Osteocyte (in vitro differentiated cells): ENCODE measurements around the gene ACAN. TPM values are rescaled to one million over a fixed set of nuclear protein-coding genes. Genes with fewer than 3 reads are reported as not detected.

ENCODE experiments used
- DNase-seq: peaks from one replicate; pipeline ENCODE4 v3.0.0; 2021; ENCODE audit warnings: mixed read lengths; ENCODE audit not compliant: unreplicated experiment; ENCODE audit errors: extremely low spot score
- H3K27ac Mint-ChIP-seq: one replicate; pipeline ENCODE4 v1.8.0; 2021; ENCODE audit warnings: mild to moderate bottlenecking, mixed read lengths; ENCODE audit not compliant: unreplicated experiment
- H3K27me3 Mint-ChIP-seq: one replicate; pipeline ENCODE4 v1.8.0; 2021; ENCODE audit warnings: mixed read lengths; ENCODE audit not compliant: unreplicated experiment
- H3K36me3 Mint-ChIP-seq: one replicate; pipeline ENCODE4 v1.8.0; 2021; ENCODE audit warnings: mixed read lengths; ENCODE audit not compliant: unreplicated experiment
- H3K4me1 Mint-ChIP-seq: one replicate; pipeline ENCODE4 v1.8.0; 2021; ENCODE audit warnings: mixed read lengths; ENCODE audit not compliant: unreplicated experiment
- H3K4me3 Mint-ChIP-seq: one replicate; pipeline ENCODE4 v1.8.0; 2021; ENCODE audit warnings: mild to moderate bottlenecking, moderate library complexity, mixed read lengths; ENCODE audit not compliant: unreplicated experiment
- H3K9me3 Mint-ChIP-seq: one replicate; pipeline ENCODE4 v1.8.0; 2021; ENCODE audit warnings: mixed read lengths; ENCODE audit not compliant: unreplicated experiment
- total RNA-seq: library from RNA; stranded (reverse); gene quantifications from 2 replicates; pipeline ENCODE4 v1.2.1, GENCODE V29; 2021
- TF ChIP-seq, protein P1 (sequence below): fragments of 200-600 bp; sonication (generic); IDR thresholded peaks from 2 replicates; pipeline ENCODE4 v1.5.0; 2021; ENCODE audit warnings: antibody characterized with exemption, mild to moderate bottlenecking, moderate library complexity

The ACAN gene
- total RNA-seq, 1 donor from 2014 or later, result 11.6 TPM

DNA sequence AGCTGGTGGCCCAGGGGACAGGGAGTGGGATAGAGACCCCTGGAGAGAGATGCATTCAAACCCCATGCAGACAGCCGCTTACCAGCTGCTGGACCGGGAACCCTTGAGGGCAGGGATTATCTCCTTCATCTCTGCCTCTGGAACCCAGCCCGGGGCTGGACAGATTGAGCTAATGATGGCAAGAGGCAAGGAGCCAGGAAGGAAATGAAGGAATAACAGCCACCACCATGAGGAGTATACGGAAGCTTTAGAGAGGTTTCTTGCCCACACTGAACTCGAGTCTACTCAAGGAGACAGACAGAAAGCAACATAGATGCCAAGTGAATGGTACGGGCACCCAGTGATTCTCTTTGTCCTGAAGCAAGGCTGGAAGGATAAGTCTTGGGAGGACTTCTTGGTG lies 68.9 kb downstream of the ACAN start:
- Mint-ChIP-seq H3K4me1 (no peaks in the 10 kb centered on the region), H3K9me3 (no peaks in the 10 kb centered on the region), H3K36me3 (peaks cover 2% of the 10 kb centered on the region), H3K4me3 (no peak overlapping the region), H3K27ac (no peak overlapping the region), H3K27me3 (peaks cover 7% of the 10 kb centered on the region)
- DNase-seq, result no peak
- TF ChIP-seq, protein P1, sequence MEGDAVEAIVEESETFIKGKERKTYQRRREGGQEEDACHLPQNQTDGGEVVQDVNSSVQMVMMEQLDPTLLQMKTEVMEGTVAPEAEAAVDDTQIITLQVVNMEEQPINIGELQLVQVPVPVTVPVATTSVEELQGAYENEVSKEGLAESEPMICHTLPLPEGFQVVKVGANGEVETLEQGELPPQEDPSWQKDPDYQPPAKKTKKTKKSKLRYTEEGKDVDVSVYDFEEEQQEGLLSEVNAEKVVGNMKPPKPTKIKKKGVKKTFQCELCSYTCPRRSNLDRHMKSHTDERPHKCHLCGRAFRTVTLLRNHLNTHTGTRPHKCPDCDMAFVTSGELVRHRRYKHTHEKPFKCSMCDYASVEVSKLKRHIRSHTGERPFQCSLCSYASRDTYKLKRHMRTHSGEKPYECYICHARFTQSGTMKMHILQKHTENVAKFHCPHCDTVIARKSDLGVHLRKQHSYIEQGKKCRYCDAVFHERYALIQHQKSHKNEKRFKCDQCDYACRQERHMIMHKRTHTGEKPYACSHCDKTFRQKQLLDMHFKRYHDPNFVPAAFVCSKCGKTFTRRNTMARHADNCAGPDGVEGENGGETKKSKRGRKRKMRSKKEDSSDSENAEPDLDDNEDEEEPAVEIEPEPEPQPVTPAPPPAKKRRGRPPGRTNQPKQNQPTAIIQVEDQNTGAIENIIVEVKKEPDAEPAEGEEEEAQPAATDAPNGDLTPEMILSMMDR, result no peak

DNA sequence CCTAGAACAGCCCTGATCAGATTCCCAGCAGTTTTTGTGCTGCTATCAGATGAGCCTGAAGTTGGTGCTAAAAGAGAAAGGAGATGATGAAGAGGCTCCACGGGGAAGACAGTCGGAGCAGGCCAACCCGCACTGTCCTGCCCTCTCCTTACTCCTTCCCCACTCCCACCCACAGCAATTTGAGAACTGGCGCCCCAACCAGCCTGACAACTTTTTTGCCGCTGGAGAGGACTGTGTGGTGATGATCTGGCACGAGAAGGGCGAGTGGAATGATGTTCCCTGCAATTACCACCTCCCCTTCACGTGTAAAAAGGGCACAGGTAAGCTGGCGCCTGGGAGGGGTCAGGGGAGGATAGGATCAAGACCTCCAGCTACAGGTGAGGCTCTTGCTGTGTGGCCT lies 69.5 kb downstream of the ACAN start:
- Mint-ChIP-seq H3K4me1 (no peaks in the 10 kb centered on the region), H3K9me3 (no peaks in the 10 kb centered on the region), H3K27ac (no peak overlapping the region), H3K36me3 (peaks cover 2% of the 10 kb centered on the region), H3K4me3 (no peak overlapping the region), H3K27me3 (peaks cover 4% of the 10 kb centered on the region)
- no peak for DNase-seq
- TF ChIP-seq, protein P1, result no peak

DNA sequence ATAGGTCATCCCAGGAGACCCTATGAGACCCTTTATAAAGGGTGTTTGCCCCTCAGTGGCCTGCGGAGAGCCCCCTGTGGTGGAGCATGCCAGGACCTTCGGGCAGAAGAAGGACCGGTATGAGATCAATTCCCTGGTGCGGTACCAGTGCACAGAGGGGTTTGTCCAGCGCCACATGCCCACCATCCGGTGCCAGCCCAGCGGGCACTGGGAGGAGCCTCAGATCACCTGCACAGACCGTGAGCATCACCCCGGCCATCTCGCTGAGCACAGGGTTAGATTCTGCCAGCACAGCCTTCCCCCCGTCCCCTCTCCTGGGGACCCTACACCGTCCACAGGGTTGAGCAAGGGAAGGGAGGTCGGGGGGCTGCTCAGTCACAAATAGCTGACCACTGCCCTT lies 70.5 kb downstream of the ACAN start:
- TF ChIP-seq, protein P1, result no peak
- no peaks in the 10 kb centered on the region for H3K9me3 Mint-ChIP-seq

DNA sequence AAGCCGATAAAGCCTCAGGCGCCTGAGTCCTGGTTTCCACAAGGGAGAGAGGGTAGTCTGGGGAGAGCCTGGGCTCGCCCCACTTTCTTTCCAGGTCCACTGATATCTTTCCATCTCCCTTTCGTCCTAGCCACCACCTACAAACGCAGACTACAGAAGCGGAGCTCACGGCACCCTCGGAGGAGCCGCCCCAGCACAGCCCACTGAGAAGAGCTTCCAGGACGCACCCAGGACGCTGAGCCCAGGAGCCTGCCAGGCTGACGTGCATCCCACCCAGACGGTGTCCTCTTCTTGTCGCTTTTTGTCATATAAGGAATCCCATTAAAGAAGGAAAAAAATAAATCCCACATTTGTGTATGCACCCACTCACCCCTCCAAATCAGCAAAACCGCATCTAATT lies 71.0 kb downstream of the ACAN start:
- H3K27ac Mint-ChIP-seq, result no peak overlapping the region
- no peak for DNase-seq
- peaks cover 2% of the 10 kb centered on the region for H3K36me3 Mint-ChIP-seq
- no peaks in the 10 kb centered on the region for H3K4me1 Mint-ChIP-seq
- no peak overlapping the region for H3K4me3 Mint-ChIP-seq
- H3K27me3 Mint-ChIP-seq, result peaks cover 4% of the 10 kb centered on the region
- no peaks in the 10 kb centered on the region for H3K9me3 Mint-ChIP-seq
- TF ChIP-seq, protein P1, result no peak

More for the DNA sequence above, 70.5 kb downstream of the ACAN start:
- Mint-ChIP-seq H3K27ac (no peak overlapping the region), H3K36me3 (peaks cover 2% of the 10 kb centered on the region), H3K4me3 (no peak overlapping the region), H3K4me1 (no peaks in the 10 kb centered on the region), H3K27me3 (peaks cover 4% of the 10 kb centered on the region)
- DNase-seq, result no peak

DNA sequence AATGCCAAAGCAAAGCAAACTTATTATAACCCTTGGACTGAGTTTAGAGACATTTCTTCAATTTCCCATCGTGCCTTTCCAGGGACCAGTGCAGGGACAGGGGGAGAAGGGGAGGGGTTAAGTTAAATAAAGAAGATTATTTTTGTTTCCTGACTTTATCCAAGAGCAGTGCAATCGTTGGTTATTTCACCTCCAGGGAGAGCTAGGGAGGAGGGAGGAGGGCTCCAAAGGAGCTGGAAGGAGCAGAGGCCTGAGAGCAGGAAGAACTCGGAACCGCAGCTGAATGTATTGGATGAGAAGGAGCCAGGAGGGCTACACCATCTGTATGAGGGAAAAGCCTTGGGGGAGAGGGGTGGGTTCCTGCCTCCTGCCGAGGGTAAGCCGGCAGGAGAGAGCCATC lies 71.4 kb downstream of the ACAN start:
- no peak overlapping the region for H3K4me3 Mint-ChIP-seq
- no peak overlapping the region for H3K27ac Mint-ChIP-seq
- H3K36me3 Mint-ChIP-seq, result peaks cover 2% of the 10 kb centered on the region
- H3K4me1 Mint-ChIP-seq, result no peaks in the 10 kb centered on the region
- TF ChIP-seq, protein P1, result no peak
- no peak for DNase-seq
- peaks cover 4% of the 10 kb centered on the region for H3K27me3 Mint-ChIP-seq
- H3K9me3 Mint-ChIP-seq, result no peaks in the 10 kb centered on the region
